ENCODE data around the gene TNFRSF18. TPM values are rescaled to one million over a fixed set of nuclear protein-coding genes. Genes with fewer than 3 reads are reported as not detected.

The TNFRSF18 gene
- polyA plus RNA-seq, 4 donors, result 0.26 to 0.72 (median 0.51) TPM

GRCh38 chr1:1153874-1154273 is 52.5 kb downstream of the TNFRSF18 start:
- no peak for DNase-seq (ENCODE audit: low read depth in 4 of 4, low spot score in 3 of 4)

Other genes with a start within 250 kb of the TNFRSF18 start
- 10 to 100 TPM; 37.7 to 67.3 (median 56.9) TPM for gene NOC2L, start 247.3 kb downstream of the TNFRSF18 start, polyA plus RNA-seq (ENCODE audit: insufficient read length in 4 of 4)
- gene KLHL17, start 246.0 kb downstream of the TNFRSF18 start, polyA plus RNA-seq (ENCODE audit: insufficient read length in 4 of 4), result 10 to 100 TPM in 1 of 4 donors, 1 to 10 TPM in 3; 8.1 to 17.6 (median 9.3) TPM
- under 1 TPM in 3 of 4 donors, not detected in 1; 0.14 to 0.90 (median 0.43) TPM for gene PLEKHN1, start 240.1 kb downstream of the TNFRSF18 start, polyA plus RNA-seq (ENCODE audit: insufficient read length in 4 of 4)
- under 1 TPM in 3 of 4 donors, not detected in 1; 0.23 to 0.43 (median 0.32) TPM for gene PERM1, start 224.5 kb downstream of the TNFRSF18 start, polyA plus RNA-seq (ENCODE audit: insufficient read length in 4 of 4)
- 10 to 100 TPM in 3 of 4 donors, 1 to 10 TPM in 1; 5.5 to 38.1 (median 17.4) TPM for gene HES4, start 206.5 kb downstream of the TNFRSF18 start, polyA plus RNA-seq (ENCODE audit: insufficient read length in 4 of 4)
- gene ISG15, start 193.1 kb downstream of the TNFRSF18 start, polyA plus RNA-seq (ENCODE audit: insufficient read length in 4 of 4), result 10 to 100 TPM in 3 of 4 donors, 1 to 10 TPM in 1; 9.6 to 17.1 (median 13.6) TPM
- gene AGRN, start 186.5 kb downstream of the TNFRSF18 start, polyA plus RNA-seq (ENCODE audit: insufficient read length in 4 of 4), result 100 to 1,000 TPM in 3 of 4 donors, 10 to 100 TPM in 1; 60.6 to 306 (median 204) TPM
- under 1 TPM in 3 of 4 donors, not detected in 1; 0.23 to 0.85 (median 0.70) TPM for gene RNF223, start 132.3 kb downstream of the TNFRSF18 start, polyA plus RNA-seq (ENCODE audit: insufficient read length in 4 of 4)
- 10 to 100 TPM in 1 of 4 donors, 1 to 10 TPM in 3; 7.0 to 19.3 (median 7.2) TPM for gene C1orf159, start 90.5 kb downstream of the TNFRSF18 start, polyA plus RNA-seq (ENCODE audit: insufficient read length in 4 of 4)
- gene TTLL10, start 32.7 kb downstream of the TNFRSF18 start, polyA plus RNA-seq (ENCODE audit: insufficient read length in 4 of 4), result under 1 TPM in 3 of 4 donors, not detected in 1; 0.43 to 0.86 (median 0.79) TPM
- gene TNFRSF4, start 7.6 kb upstream of the TNFRSF18 start, polyA plus RNA-seq (ENCODE audit: insufficient read length in 4 of 4), result 1 to 10 TPM; 1.5 to 2.7 (median 1.8) TPM
- 100 to 1,000 TPM; 120 to 139 (median 128) TPM for gene SDF4, start 25.4 kb upstream of the TNFRSF18 start, polyA plus RNA-seq (ENCODE audit: insufficient read length in 4 of 4)
- gene B3GALT6, start 25.6 kb upstream of the TNFRSF18 start, polyA plus RNA-seq (ENCODE audit: insufficient read length in 4 of 4), result 10 to 100 TPM; 15.8 to 22.2 (median 20.6) TPM
- 10 to 100 TPM in 1 of 4 donors, 1 to 10 TPM in 3; 4.1 to 17.4 (median 8.5) TPM for gene C1QTNF12, start 40.1 kb upstream of the TNFRSF18 start, polyA plus RNA-seq (ENCODE audit: insufficient read length in 4 of 4)
- 10 to 100 TPM; 43.8 to 68.3 (median 49.3) TPM for gene UBE2J2, start 67.3 kb upstream of the TNFRSF18 start, polyA plus RNA-seq (ENCODE audit: insufficient read length in 4 of 4)
- 1 to 10 TPM; 2.3 to 9.0 (median 6.5) TPM for gene SCNN1D, start 73.8 kb upstream of the TNFRSF18 start, polyA plus RNA-seq (ENCODE audit: insufficient read length in 4 of 4)
- gene ACAP3, start 101.3 kb upstream of the TNFRSF18 start, polyA plus RNA-seq (ENCODE audit: insufficient read length in 4 of 4), result 10 to 100 TPM; 18.3 to 44.1 (median 34.0) TPM
- 10 to 100 TPM in 1 of 4 donors, 1 to 10 TPM in 3; 5.5 to 12.2 (median 6.0) TPM for gene PUSL1, start 102.0 kb upstream of the TNFRSF18 start, polyA plus RNA-seq (ENCODE audit: insufficient read length in 4 of 4)
- gene INTS11, start 118.1 kb upstream of the TNFRSF18 start, polyA plus RNA-seq (ENCODE audit: insufficient read length in 4 of 4), result 100 to 1,000 TPM in 3 of 4 donors, 10 to 100 TPM in 1; 93.1 to 177 (median 108) TPM
- 10 to 100 TPM; 10.3 to 19.5 (median 13.2) TPM for gene CPTP, start 118.2 kb upstream of the TNFRSF18 start, polyA plus RNA-seq (ENCODE audit: insufficient read length in 4 of 4)
- under 1 TPM; 0.24 to 0.45 (median 0.37) TPM for gene TAS1R3, start 124.7 kb upstream of the TNFRSF18 start, polyA plus RNA-seq (ENCODE audit: insufficient read length in 4 of 4)
- gene DVL1, start 142.8 kb upstream of the TNFRSF18 start, polyA plus RNA-seq (ENCODE audit: insufficient read length in 4 of 4), result 10 to 100 TPM; 25.8 to 45.4 (median 26.1) TPM
- 100 to 1,000 TPM; 133 to 208 (median 158) TPM for gene MXRA8, start 152.0 kb upstream of the TNFRSF18 start, polyA plus RNA-seq (ENCODE audit: insufficient read length in 4 of 4)
- 10 to 100 TPM; 44.3 to 95.3 (median 56.8) TPM for gene AURKAIP1, start 168.6 kb upstream of the TNFRSF18 start, polyA plus RNA-seq (ENCODE audit: insufficient read length in 4 of 4)
- gene CCNL2, start 192.7 kb upstream of the TNFRSF18 start, polyA plus RNA-seq (ENCODE audit: insufficient read length in 4 of 4), result 100 to 1,000 TPM; 205 to 377 (median 227) TPM
- 100 to 1,000 TPM in 3 of 4 donors, 10 to 100 TPM in 1; 89.3 to 155 (median 113) TPM for gene MRPL20, start 200.7 kb upstream of the TNFRSF18 start, polyA plus RNA-seq (ENCODE audit: insufficient read length in 4 of 4)
- gene ANKRD65, start 214.7 kb upstream of the TNFRSF18 start, polyA plus RNA-seq (ENCODE audit: insufficient read length in 4 of 4), result 10 to 100 TPM in 1 of 4 donors, 1 to 10 TPM in 3; 1.6 to 23.4 (median 9.1) TPM
- gene VWA1, start 229.1 kb upstream of the TNFRSF18 start, polyA plus RNA-seq (ENCODE audit: insufficient read length in 4 of 4), result 10 to 100 TPM; 20.7 to 79.4 (median 48.5) TPM
- 1 to 10 TPM in 3 of 4 donors, under 1 TPM in 1; 0.41 to 4.7 (median 1.9) TPM for gene ATAD3C, start 243.1 kb upstream of the TNFRSF18 start, polyA plus RNA-seq (ENCODE audit: insufficient read length in 4 of 4)

All from left renal pelvis (tissue), 4 donors.